ENCODE data around the gene BCR. TPM values are rescaled to one million over a fixed set of nuclear protein-coding genes. Genes with fewer than 3 reads are reported as not detected.

BCR gene
- total and polyA plus RNA-seq, 2 of the 8 experiments (the other 6 are each of a cell fraction or from before 2014, with no cell fraction given) = 66.7 to 130 TPM

DNA sequence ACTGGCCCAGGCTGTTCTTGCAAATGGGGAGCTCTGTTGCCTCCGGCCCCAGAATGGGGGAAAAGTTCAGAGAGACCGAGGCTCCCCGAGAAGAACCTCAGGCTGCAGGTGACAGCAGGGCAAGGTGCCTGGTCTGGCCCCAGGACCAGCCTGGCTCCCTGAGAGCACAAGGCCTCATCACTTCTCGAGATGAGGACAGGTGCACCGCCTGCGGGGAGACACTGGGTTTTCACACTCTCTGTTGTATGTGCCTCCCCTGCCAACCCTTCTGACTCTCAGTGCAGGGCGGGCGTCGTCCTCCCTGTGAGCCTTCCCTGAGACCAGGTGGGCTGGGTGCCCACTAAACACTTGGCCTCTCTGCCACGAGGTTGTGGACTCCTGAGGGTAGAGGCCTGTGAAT lies 102.2 kb downstream of the BCR start (continued):
- TF ChIP-seq, protein P1, sequence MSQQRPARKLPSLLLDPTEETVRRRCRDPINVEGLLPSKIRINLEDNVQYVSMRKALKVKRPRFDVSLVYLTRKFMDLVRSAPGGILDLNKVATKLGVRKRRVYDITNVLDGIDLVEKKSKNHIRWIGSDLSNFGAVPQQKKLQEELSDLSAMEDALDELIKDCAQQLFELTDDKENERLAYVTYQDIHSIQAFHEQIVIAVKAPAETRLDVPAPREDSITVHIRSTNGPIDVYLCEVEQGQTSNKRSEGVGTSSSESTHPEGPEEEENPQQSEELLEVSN (IDR thresholded peaks at IDR 0.05) = no peak
- TF ChIP-seq BACH1 (IDR thresholded peaks at IDR 0.05; ENCODE audit: low read length) (no peak), RNF2 (IDR thresholded peaks at IDR 0.05; ENCODE audit: borderline replicate concordance, low read depth, low read length, missing control alignments, poor library complexity, severe bottlenecking) (no peak), MAFK (IDR thresholded peaks at IDR 0.05; ENCODE audit: low read depth, low read length) (no peak), ATF3 (IDR thresholded peaks at IDR 0.05; ENCODE audit: insufficient read depth, low read depth, low read length) (no peak), FOSL1 (IDR thresholded peaks at IDR 0.05; ENCODE audit: insufficient read depth, low read depth, low read length) (no peak)

All from H1 (cell line).